Measurements from ENCODE around the gene MTCL1. TPM values are rescaled to one million over a fixed set of nuclear protein-coding genes. Genes with fewer than 3 reads are reported as not detected.

MTCL1 gene
- total and polyA plus RNA-seq, 5 experiments from 2014 or later, result 0.13 to 0.41 TPM; not detected in 3

Other genes with a start within 250 kb of the MTCL1 start
- gene RAB12, start 96.1 kb upstream of the MTCL1 start, total RNA-seq, result 10 to 100 TPM; 23.3 to 23.7 TPM
- gene RAB12, start 96.1 kb upstream of the MTCL1 start, polyA plus RNA-seq, result under 1 TPM; 0.24 to 0.33 (median 0.26) TPM